Activated CD8-positive, alpha-beta memory T cell treated with anti-CD3 and anti-CD28 coated beads, Interleukin-2, amount 50 U/mL, for 24 hours (primary cell): Measurements from ENCODE around the gene RXRA.

Source experiments
- DNase-seq: peaks from one replicate; pipeline ENCODE4 v3.0.0-alpha.2; 2020; ENCODE audit errors: extremely low read depth

Gene RXRA

DNA sequence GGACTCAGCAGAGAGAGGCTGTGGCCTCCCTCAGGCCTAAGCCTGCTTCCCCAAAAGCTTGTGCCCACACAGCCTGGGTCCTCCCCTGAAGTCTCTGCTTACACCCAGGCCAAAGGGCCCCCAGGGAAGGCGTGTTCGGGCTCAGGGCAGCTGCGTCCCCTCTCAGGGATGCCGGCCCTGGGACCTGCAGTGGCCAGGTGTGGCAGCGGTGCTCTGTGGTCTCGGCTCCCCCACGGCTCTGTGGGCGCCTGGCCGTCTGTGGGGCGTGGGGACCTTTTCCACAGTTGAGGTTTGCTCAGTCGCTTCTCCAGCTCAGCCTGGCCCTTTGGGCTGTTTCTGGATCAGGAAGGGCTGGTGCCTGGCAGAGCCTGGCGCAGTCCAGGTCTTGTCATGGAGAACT lies 75.9 kb downstream of the RXRA start:
- DNase-seq = no peak

DNA sequence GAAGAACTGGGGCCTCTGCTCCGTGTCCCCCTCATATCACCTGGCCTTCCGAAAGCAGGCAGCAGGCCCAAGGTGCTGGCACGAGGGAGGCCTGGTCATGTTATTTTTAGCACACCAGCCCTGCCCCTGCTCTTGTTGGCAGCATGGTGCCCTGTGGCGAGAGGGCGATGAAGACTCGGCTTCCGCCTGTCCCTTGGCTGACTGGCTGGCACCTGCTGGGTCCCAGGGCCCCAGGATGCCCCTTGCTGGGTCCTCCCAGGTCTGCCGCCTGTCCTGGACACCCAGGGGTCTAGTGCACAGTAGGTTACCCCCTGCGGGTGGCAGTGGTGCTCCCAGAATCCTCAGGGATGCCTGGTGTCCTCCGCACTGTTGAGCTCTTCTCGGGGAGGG lies 77.0 kb downstream of the RXRA start:
- no peak for DNase-seq

DNA sequence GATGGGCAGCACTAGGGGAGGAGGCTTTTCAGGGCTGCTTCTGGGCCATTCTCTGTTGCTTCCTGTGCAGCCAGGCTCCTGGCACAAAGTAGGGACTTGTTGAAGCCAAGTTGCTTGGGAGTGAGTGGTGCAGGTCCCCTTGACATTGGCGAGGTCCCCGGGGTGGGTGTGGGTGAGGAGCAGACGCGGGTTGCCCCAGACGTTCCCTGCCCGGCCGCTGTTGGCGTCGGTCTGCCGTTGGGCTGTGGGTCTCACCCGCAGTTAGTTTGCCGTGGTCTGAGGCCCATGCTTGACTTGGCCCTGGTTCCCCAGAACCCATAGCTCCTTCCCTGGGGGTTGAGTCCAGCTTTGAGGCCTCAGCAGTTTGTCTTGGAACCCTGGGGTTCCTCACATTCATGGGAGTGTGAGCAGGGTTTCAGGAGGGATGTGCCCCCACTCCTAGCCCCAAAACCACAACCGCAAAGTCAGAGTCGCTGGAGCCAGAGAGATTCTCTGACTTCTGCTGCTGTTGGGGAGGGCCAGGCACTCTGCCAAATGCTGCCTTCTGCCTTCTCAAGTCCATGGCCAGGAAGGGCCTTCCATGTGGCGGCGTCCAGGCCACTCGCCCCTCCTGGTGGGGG lies 77.5 kb downstream of the RXRA start:
- no peak for DNase-seq

DNA sequence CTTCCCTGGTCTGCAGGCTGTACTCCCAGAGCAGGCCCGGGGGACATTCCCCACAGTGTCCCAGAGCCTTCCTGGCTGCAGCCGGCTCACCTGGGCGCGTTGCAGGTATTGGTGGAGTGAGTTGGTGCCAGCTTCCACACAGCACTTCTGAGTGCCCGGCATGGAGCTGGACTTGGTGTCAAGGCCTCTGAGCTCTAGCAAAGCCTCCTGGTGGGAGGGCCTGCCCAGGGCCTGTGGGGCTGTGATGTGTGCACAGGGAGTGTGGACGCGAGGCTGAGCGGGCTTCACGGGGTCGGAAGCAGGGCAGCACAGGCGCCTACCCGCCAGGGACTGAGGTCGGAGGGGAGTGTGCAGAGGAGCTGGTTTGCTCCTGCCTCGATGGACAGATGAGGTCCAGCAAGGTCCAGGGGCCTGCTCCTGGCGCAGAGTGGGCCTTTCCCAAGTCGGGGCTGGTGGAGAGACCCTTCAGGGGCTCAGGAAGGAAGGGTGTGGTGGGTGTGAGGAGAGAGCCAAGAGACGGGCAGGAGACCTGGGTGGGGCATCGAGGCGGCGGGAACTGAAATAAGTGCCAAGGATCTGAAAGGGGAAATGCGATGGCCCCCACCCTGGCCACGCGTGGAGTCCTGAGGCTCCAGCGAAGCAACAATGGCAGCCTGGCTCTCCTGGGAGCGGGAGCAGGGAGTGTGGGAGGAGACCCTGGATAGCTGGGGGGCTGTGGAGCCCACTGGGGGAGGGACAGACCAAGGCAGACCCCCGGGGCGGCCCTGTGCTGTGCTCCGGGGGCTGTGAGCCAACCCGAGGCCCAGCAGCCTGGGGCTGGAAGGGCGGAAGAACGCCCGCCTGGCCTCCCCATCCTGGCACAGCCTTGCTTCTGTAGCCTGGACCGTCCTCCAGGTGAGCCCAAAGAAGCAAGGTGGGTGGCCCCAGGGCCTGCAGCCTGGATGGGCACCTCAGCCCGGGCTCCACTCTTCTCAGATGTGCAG lies 78.4 kb downstream of the RXRA start:
- no peak for DNase-seq

DNA sequence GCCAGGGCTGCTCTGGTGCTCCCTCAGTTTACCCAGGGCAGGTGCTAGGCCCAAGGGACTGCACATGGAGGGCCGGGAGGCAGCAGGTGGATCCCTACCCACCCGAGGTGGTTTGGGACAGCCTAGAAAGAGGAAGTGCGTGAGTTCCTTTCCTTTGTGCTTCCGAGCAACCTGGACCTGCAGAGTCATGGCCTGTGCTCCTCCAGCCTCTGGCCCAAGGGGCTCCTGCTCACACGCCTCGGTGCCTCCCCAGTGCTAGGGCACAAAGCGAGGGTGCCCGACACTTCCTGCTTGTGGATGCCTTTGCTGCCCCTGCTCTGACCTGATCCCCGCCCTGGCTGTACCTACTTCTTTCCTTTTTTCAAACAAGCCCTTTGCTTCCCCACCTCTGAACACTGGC lies 79.3 kb downstream of the RXRA start:
- no peak for DNase-seq

DNA sequence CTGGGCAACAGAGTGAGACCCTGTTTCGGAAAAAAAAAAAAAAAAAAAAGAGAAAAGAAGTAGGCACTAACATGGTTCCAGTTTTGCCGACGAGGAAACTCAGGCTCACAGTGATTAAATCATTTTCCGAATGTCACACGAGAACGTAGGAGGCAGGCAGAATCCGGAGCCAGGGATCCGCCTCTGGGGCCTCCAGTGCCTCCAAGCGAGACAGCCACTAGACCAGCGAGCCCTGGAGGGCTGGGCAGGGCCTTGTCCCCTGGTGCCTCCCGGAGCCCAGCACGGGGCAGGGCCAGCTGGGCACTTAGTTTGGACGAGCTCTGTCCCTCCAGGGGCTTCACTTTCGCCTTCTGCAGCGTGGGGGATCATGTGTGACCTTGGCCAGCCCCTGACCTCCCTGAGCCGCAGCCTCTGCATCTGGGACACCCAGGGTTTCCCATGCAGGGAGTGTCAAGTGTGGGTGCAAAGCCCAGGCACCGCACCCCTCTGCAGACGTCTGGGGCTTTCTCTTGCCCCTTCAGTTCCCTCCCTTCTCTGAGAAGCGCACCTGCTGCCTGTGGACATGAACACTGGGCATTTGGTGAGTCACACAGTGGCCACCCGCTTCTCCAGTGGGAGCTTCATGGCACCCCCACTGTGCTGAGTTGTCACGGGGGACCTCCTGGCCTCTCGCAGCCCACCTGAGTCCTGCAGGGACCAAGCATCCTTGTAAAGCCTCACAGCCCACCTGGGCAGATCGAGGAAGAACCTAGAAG lies 80.3 kb downstream of the RXRA start:
- DNase-seq = no peak

DNA sequence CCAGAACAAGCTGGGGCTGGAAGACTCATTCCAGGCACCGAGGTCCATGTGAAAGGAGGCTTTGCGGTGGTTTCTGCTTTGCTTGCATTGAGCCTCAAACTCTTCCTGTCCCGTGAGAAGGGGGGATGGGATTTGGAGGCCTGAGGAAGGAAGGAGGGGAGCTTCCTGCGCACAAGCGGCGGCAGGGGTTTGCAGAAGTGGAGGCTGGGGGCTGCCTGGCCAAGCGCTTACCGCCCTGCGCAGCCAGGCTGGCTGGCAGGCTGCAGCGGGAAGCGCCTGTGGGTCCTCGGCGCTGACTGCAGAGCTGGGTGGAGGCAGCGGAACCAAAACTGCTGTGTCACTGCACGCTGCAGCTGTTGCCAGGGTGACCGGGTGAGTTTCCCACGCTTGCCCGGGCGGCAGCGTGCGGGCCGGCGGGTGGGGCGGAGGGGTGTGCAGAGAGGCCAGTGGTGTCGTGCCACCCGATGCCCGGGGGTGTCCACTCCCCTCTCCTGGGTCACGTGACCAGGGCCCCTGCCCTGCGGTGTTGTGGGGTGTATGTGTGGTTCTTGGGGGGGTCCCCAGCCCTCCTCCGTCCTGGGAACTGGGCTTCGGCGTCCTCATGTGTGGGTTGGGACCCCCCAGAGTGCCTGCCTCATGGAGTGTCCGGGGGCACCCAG lies 81.0 kb downstream of the RXRA start:
- peak; percentile 54 for DNase-seq

DNA sequence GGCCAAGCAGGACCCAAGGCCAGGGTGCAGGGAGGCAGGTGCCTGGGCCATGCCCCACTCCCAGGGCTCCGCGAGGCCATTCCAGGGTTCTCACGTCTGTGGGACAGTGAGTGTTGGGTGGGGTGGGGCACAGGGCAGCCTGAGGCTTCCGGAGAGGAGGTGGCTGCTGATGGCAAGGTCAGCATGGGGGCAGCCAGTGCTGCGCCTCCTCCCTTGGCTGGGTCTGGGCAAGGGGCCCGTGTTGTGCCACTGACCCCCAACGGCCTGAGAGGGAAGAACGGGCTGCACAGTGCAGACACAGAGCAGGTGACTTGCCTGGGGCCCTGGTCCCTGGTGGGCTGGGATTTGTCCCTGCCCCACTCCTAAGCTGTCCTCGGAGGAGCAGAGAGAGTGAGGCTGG lies 82.1 kb downstream of the RXRA start:
- no peak for DNase-seq

DNA sequence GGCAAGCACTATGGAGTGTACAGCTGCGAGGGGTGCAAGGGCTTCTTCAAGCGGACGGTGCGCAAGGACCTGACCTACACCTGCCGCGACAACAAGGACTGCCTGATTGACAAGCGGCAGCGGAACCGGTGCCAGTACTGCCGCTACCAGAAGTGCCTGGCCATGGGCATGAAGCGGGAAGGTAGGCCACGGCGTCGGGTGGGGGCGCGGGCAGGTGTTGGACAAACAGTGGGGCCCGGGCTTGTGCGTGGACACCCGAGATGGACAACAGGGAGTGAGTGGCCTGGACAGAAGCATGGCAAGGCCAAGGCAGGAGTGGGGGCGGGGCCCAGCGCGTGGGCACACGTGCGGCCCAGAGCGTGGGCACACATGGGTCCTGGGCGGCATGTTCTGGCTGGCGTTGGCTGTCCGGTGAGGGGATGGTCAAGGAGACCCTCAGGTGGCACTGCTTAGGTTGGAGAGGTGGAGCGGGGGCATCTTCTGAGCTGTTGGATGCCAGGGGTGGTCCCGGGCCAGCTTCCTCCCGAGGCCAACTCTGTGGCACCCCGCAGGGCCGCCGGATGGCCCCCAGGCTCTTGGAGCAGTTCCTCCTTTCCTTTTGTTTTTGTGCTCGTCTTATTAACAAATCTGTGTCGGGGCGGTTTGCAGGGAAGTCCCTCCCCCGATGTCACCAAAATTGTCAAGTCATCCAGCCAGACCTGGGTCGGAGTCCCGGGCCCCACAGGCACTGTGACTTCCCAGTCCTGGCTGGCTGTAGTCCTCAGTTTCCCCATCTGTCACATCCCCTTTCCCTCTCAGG lies 82.9 kb downstream of the RXRA start:
- DNase-seq = no peak

DNA sequence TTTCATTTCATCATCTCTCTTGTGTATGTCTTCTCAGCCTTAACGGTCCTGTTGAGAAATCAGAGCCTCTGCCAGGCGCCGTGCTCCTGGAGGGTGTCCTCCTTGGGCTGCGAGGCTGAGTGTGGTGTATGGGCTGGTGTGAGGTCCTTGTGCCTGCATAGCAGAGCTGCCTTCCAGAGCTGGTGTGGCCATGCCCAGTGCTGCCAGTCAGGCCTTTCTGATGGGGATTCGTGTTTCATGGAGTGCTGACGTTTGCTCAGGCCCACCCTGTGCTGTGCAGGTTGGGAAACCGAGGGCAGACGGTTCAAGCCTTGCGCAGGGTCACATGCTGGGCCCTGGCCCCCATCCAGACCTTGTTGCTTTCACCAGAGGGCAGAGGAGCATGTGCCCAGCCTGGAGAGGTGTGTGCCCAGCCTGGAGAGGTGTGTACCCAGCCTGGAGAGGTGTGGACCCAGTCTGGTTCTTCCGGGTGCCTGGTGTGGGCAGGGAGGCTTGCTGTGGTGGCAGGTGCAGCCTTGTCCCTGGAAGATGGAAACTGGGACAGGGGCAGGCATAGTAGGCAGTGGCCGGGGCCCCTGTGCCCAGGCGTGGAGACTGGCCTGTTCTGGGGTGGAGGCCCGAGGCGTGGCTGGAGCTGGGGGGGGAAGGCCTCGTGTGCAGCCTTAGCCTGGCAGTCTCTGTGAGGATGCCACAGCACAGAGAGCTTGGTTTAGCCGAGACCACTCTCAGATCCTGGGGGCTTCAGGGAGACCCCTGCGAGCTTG lies 84.0 kb downstream of the RXRA start:
- DNase-seq = no peak

DNA sequence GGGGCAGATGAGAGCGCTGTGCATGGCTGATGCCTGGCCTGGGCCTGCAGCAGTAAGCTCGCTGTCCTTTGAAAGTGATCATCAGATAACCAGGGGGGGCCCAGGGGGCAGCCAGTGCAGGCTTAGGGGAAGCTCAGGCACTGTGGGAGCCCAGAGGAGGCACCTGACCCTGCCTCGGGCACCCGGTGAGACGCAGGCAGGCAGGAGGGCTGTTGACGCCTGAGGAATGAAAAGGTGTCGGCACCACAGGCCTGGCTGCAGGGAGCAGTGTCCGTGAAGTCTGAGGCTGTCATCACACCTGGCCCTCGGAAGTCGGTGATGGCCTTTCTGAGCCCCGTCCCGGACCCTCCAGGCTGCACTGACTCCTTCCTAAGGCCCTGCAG lies 84.6 kb downstream of the RXRA start:
- no peak for DNase-seq

DNA sequence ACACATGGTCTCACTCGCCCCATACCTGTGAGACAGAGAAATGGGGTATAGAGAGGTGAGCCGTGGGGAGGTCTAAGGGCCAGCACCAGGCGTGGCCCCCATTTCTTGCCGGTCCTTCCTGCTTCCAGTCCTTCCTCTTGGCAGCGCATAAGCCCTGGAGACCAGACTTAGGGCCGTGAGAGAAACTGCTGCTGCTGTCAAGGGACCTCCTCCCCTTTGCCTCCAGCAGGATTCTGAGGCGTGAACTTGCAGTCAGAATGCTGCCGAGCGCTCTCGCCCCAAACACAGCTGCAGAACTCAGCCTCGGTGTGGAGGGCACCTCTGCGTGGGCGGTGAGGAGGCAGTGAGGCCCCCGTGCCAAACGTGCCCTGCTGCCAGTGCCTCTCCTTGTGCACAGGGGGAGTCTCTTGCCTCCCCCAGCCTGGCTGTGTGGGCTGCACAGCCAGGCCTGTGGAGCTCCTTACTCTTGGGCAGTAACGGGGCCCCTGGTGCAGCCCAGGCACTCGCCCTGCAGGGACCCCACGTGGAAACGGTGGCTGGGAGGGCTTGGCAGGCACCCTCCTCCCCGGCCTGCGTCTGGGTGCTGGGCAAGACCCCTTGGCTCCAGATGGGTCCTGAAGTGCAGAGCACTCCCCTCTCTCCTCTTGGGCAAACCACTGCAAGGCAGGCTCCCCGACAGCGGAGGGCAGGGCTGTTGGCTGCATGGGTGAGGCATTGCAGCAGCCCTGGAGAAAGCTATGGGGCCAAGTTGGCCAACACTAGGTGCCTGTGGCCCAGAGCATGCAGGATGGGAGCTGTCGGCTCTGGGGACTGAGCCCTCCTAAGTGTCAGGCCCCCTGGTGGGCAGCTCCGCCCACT lies 85.4 kb downstream of the RXRA start:
- DNase-seq = no peak

DNA sequence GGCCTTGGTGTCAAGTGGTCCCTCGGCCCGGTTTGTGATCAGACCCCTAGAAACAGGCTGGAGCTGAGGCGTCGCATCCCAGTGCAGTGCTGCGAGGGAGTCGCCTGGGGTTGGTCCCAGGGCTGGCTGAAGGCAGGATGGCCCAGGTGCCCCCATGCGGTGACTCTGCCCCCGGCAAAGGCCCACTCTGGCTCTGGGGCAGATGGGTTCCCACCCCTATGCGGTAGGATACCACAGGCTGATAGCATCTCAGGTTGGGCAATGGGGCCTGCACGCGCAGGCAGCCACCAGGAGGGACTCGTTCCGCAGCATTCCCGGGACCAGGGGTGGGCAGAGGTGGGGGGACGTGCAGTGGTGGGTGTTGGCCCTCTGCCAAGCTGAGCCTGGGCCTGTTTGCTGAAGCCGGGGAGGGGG lies 86.0 kb downstream of the RXRA start:
- DNase-seq = no peak

DNA sequence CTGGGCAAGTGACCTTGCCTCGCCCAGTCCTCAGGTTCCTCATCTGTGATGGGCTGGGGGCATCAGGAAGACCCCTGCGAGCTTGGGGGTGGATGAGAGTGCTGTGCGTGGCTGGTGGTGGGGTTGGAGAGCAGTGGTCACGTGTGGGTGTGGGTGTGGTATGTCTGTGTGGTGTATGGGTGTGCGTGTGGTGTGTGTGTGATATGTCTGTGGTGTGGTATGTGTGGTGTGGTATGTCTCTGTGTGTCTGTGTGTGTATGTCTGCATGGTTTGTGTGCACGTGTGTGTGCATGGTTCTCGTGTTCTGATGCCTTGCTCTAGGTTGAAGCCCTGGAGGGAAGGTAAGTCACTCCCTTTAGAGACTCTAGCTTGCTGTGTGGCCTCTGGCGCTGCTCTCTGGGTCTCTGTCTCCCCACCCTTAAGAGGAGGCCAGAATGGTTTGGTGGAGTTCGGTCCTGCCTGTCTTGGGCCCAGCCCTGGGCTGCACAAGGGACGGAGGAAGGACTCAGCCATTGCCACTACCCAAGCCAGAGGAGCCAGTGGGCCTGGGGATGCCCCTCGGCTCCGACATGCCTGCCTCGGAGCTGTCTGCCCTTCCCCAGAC lies 87.0 kb downstream of the RXRA start:
- no peak for DNase-seq

DNA sequence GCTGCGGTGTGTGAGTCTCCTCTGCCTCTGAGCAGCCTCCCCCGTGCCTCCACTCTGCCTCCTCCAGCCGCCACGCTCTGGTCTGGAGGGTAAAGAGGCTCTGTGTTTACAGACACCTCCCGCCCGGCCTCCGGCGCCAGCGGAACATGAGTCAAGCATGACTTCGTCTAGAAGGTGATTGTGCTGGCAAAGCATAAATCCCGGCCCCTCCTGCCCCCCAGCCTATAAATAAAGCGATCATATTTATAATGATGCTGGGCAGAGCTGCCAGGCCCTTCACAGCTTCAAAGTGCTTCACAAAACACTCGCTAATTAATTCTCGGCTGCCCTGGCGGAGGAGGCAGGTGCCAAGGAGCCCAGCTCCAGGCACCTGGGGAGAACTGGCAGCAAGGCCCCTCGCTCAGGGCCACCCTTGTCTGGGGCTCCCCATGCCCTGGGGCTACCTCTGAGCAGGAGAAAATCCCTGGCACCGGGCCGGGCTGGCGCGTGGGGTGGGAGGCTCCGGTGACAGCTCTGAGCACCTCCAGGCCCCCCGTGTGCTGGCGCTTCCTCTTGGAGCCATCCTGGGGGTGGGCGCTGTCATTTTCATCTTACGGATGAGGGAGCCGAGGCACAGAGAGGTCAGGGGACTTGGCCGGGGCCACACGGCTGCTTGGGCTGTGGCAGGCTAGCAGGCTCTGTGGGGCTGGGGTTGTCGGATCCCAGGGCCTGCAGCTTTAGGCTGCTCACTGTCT lies 87.8 kb downstream of the RXRA start:
- DNase-seq = no peak

DNA sequence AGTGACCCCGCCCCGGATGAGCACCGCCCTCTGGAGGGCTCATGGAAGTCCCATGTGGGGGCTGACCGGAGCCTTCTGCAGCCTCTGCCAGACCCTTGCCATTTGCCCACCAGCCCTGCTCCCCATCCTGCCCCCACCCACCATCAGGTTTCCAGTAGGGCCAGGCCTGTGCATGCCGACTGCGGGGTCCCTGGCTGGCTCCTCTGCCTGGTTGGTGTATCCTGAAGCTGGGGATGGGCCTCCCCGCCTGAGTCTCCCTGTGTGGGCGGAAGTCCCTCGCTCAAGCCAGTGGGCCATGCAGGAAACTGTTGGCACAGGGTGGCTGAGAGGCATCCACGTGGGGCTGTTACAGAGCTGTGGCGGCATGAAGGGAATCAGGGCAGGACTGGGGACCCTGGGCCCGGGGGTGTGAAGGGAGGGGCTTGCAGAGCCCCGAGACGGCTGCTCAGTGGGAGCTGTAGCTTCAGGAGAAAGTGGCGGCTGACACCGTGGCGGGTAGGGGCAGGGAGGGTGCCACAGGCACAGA lies 88.7 kb downstream of the RXRA start:
- DNase-seq = no peak

DNA sequence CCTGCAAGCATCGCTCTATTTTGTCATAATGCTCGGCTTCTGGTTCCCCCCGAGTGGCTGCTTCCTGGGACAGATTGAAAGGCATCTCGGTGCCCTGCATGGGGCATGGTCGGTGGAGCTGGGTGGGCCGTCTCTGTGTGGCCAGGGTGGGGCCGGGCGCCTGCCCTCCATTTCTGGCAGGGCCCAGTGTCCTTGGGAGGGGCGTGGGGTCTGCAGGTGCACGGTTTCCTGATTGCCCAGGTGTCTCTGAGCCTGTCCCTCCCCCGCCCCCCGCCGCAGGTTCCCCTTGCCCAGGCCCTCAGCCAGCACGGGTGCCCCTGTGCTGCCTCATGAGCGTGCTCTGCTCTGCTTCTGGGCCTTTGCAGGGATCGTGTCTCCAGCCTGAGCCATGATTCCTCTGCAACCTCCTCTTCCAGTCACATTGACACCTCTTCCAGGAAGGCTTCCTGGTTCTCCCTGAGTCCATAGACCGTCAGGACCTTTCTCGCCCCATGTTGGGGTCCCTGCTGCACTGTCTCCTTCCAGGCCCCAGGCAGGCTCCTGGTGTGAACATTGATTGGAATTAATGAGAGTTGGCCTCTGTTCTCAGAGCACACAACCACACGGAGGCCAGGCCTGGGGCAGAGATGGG lies 90.2 kb downstream of the RXRA start:
- no peak for DNase-seq

DNA sequence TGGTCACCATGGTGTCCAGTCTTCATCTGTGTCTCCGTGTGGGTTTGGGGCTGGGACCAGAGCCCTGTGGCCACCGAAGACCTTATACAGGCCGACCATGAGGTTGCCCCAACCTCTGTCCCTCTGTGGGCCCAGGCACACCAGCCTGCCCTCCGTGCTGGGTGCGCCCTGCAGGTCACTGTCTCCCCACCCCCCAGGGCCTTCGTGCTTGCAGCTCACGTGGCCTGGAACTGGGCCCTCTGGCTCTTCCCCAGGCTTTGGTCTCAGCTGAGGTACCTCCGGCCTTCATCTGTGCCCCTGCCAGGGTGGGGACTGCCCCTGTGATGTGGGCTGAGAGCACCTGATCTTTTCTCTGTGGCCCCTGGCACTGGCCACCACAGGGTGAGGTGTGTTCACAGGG lies 92.1 kb downstream of the RXRA start:
- DNase-seq = no peak
